HEK293T (cell line): ENCODE results near the gene DNAJB13.

Source experiments
- CTCF ChIA-PET: fragments of 350-600 bp; formaldehyde crosslinking; extraction: SDS; loops from one replicate; lab custom pipeline; 2021; ENCODE audit warnings: antibody characterized with exemption, inconsistent platforms; lab: Yijun Ruan, JAX
- POLR2A ChIA-PET: fragments of 350-600 bp; formaldehyde crosslinking; extraction: SDS; loops from one replicate; lab custom pipeline; 2020; ENCODE audit warnings: antibody characterized with exemption, inconsistent platforms; lab: Yijun Ruan, JAX
- DNase-seq: peaks from one replicate; pipeline ENCODE4 v3.0.0; 2012; ENCODE audit warnings: mixed read lengths; ENCODE audit errors: extremely low spot score
- ARNT ChIP-seq: fragments of 450-650 bp; IDR thresholded peaks from 2 replicates; pipeline ENCODE4 v1.6.1; 2017; ENCODE audit warnings: mild to moderate bottlenecking
- BHLHE40 ChIP-seq: fragments of 450-650 bp; IDR thresholded peaks from 2 replicates; pipeline ENCODE4 v1.6.1; 2016; ENCODE audit warnings: mild to moderate bottlenecking, moderate library complexity, borderline replicate concordance
- CTBP1 ChIP-seq: fragments of 450-650 bp; IDR thresholded peaks from 2 replicates; pipeline ENCODE4 v1.6.1; 2016; ENCODE audit warnings: borderline replicate concordance
- ELF4 ChIP-seq: fragments of 450-650 bp; IDR thresholded peaks from 2 replicates; pipeline ENCODE4 v1.6.1; 2017; ENCODE audit warnings: antibody characterized with exemption
- FOXA1 ChIP-seq: fragments of 450-650 bp; IDR thresholded peaks from 2 replicates; pipeline ENCODE4 v1.6.1; 2016; ENCODE audit warnings: mild to moderate bottlenecking
- FOXK2 ChIP-seq: fragments of 450-650 bp; IDR thresholded peaks from 2 replicates; pipeline ENCODE4 v1.6.1; 2016; ENCODE audit warnings: mild to moderate bottlenecking
- FOXM1 ChIP-seq: fragments of 450-650 bp; IDR thresholded peaks from 2 replicates; pipeline ENCODE4 v1.6.1; 2017; ENCODE audit warnings: mild to moderate bottlenecking, borderline replicate concordance
- HDGF ChIP-seq: fragments of 450-650 bp; IDR thresholded peaks from 2 replicates; pipeline ENCODE4 v1.6.1; 2017; ENCODE audit warnings: antibody characterized with exemption, borderline replicate concordance
- L3MBTL2 ChIP-seq: fragments of 450-650 bp; conservative IDR thresholded peaks from 2 replicates; pipeline ENCODE4 v1.6.1; 2016; ENCODE audit warnings: mild to moderate bottlenecking
- LEF1 ChIP-seq: fragments of 450-650 bp; IDR thresholded peaks from 2 replicates; pipeline ENCODE4 v1.6.1; 2017; ENCODE audit warnings: mild to moderate bottlenecking, borderline replicate concordance
- NFRKB ChIP-seq: fragments of 450-650 bp; IDR thresholded peaks from 2 replicates; pipeline ENCODE4 v1.6.1; 2016; ENCODE audit warnings: mild to moderate bottlenecking, moderate library complexity
- PKNOX1 ChIP-seq: fragments of 450-650 bp; IDR thresholded peaks from 2 replicates; pipeline ENCODE4 v1.6.1; 2016
- SP1 ChIP-seq: fragments of 450-650 bp; IDR thresholded peaks from 2 replicates; pipeline ENCODE4 v1.6.1; 2017
- SUZ12 ChIP-seq: fragments of 450-650 bp; IDR thresholded peaks from 2 replicates; pipeline ENCODE4 v1.6.1; 2016; ENCODE audit warnings: mild to moderate bottlenecking
- TARDBP ChIP-seq: fragments of 450-650 bp; IDR thresholded peaks from 2 replicates; pipeline ENCODE4 v1.6.1; 2016
- ZNF384 ChIP-seq: fragments of 450-650 bp; IDR thresholded peaks from 2 replicates; pipeline ENCODE4 v1.6.1; 2016

DNAJB13 gene

GRCh38 chr11:73939096-73939495 is 11.7 kb upstream of the DNAJB13 start:
- ChIA-PET POLR2A (no interaction called here), CTCF (no interaction called here)
- TF ChIP-seq CTBP1: no peak
- TF ChIP-seq ELF4: no peak
- TF ChIP-seq SP1: no peak
- no peak for TF ChIP-seq FOXM1
- no peak for TF ChIP-seq FOXA1
- no peak for TF ChIP-seq NFRKB
- TF ChIP-seq SUZ12: no peak
- no peak for TF ChIP-seq L3MBTL2
- TF ChIP-seq LEF1: no peak
- TF ChIP-seq ARNT: no peak
- TF ChIP-seq BHLHE40: no peak
- TF ChIP-seq FOXK2: no peak
- DNase-seq: no peak

GRCh38 chr11:73940801-73941570 is 9.8 kb upstream of the DNAJB13 start:
- POLR2A ChIA-PET: no interaction called here
- DNase-seq: no peak
- CTCF ChIA-PET: no interaction called here
- no peak for TF ChIP-seq ELF4
- TF ChIP-seq BHLHE40: no peak
- no peak for TF ChIP-seq LEF1
- TF ChIP-seq CTBP1: no peak
- TF ChIP-seq NFRKB: no peak
- no peak for TF ChIP-seq FOXK2
- no peak for TF ChIP-seq HDGF
- TF ChIP-seq SUZ12: no peak
- TF ChIP-seq SP1: no peak
- no peak for TF ChIP-seq FOXM1
- TF ChIP-seq FOXA1: no peak
- TF ChIP-seq ARNT: no peak
- no peak for TF ChIP-seq TARDBP

GRCh38 chr11:73942010-73942409 is 8.8 kb upstream of the DNAJB13 start:
- DNase-seq: no peak
- ChIA-PET POLR2A (no interaction called here), CTCF (no interaction called here)

GRCh38 chr11:73944085-73944484 is 6.7 kb upstream of the DNAJB13 start:
- TF ChIP-seq PKNOX1 (no peak), LEF1 (no peak), HDGF (no peak), ARNT (no peak), ZNF384 (no peak), SUZ12 (no peak), CTBP1 (no peak), FOXM1 (no peak), FOXA1 (no peak), TARDBP (no peak), SP1 (no peak), NFRKB (no peak), FOXK2 (no peak), BHLHE40 (no peak), L3MBTL2 (no peak), ELF4 (no peak)
- no peak for DNase-seq
- ChIA-PET POLR2A (no interaction called here), CTCF (no interaction called here)

More at GRCh38 chr11:73942010-73942409, 8.8 kb upstream of the DNAJB13 start:
- no peak for TF ChIP-seq L3MBTL2
- TF ChIP-seq CTBP1: no peak
- TF ChIP-seq ZNF384: no peak
- TF ChIP-seq BHLHE40: no peak
- TF ChIP-seq FOXA1: no peak
- TF ChIP-seq LEF1: no peak
- no peak for TF ChIP-seq SUZ12
- no peak for TF ChIP-seq SP1
- no peak for TF ChIP-seq PKNOX1
- TF ChIP-seq ELF4: no peak
- no peak for TF ChIP-seq FOXK2
- no peak for TF ChIP-seq FOXM1
- no peak for TF ChIP-seq NFRKB
- TF ChIP-seq ARNT: no peak

GRCh38 chr11:73944901-73945300 is 5.9 kb upstream of the DNAJB13 start:
- DNase-seq: no peak
- ChIA-PET CTCF (no interaction called here), POLR2A (no interaction called here)
- TF ChIP-seq ARNT (no peak), CTBP1 (no peak), BHLHE40 (no peak), FOXM1 (no peak), PKNOX1 (no peak), NFRKB (no peak), FOXA1 (no peak), SUZ12 (no peak), ELF4 (no peak)

GRCh38 chr11:73945396-73945795 is 5.4 kb upstream of the DNAJB13 start:
- CTCF ChIA-PET: no interaction called here
- TF ChIP-seq FOXM1 (no peak), BHLHE40 (no peak), L3MBTL2 (no peak), HDGF (no peak), FOXA1 (no peak), ARNT (no peak), SUZ12 (no peak), CTBP1 (no peak), PKNOX1 (no peak), NFRKB (no peak), ZNF384 (no peak), FOXK2 (no peak), SP1 (no peak), TARDBP (no peak), LEF1 (no peak)
- POLR2A ChIA-PET: interaction anchor here (1.1 kb wide), 1 partner anchor 166 kb away, joined by 3 read pairs; no protein-coding TSS in a partner anchor
- no peak for DNase-seq
